HepG2 (cell line): ENCODE results near the gene ALDH2. TPM values are rescaled to one million over a fixed set of nuclear protein-coding genes. Genes with fewer than 3 reads are reported as not detected.

Experiments used
- ATAC-seq: fragments of 200-7000 bp; cut with Tn5 transposase; 3 replicates; pipeline ENCODE4 v1.9.1; 2020; ENCODE audit warnings: mild to moderate bottlenecking, moderate library complexity
- BruUV-seq: library from RNA; stranded (reverse); fragments of 400-500 nt; replicated peaks from 2 replicates; lab custom pipeline; 2021; lab: Mats Ljungman, UMichigan
- CTCF ChIA-PET: fragments of 300-600 bp; formaldehyde crosslinking; extraction: SDS; loops from one replicate; lab custom pipeline; 2021; ENCODE audit warnings: low total read pairs, inconsistent platforms, low intra/inter-chr PET ratio; lab: Yijun Ruan, JAX
- POLR2A ChIA-PET: fragments of 350-600 bp; sonication (Branson Sonifier 250); formaldehyde crosslinking; loops from one replicate; lab custom pipeline; 2020; ENCODE audit warnings: antibody characterized with exemption, inconsistent platforms; lab: Yijun Ruan, JAX
- DNase-seq: peaks from one replicate; pipeline ENCODE4 v3.0.0-alpha.2; 2015; ENCODE audit warnings: low spot score
- FAIRE-seq: peaks from 3 replicates; lab custom pipeline; 2011; peaks lifted over from hg19 to GRCh38; lab: Jason Lieb, UNC
- H2AFZ ChIP-seq: one replicate; pipeline ENCODE4 v1.6.1; 2011; ENCODE audit warnings: low read length, inconsistent platforms
- H3K27ac ChIP-seq: fragments of 300-600 bp; 3 replicates; pipeline ENCODE4 v1.8.0; 2011; ENCODE audit warnings: mixed run types, mild to moderate bottlenecking, mixed read lengths, low read length, inconsistent platforms; ENCODE audit not compliant: insufficient read depth; ENCODE audit errors: extremely low read length
- H3K27me3 ChIP-seq, 2 experiments: fragments of 200-600 bp in 1 of 2; 2 replicates in 1 of 2; 3 replicates in 1 of 2; pipeline versions ENCODE4 v1.6.0 to v1.8.0; 2011; ENCODE audit warnings: low read length in 2 of 2, mild to moderate bottlenecking in 2 of 2, moderate library complexity in 2 of 2, inconsistent platforms in 1 of 2; ENCODE audit not compliant: insufficient read depth in 2 of 2, control insufficient read depth in 1 of 2
- H3K36me3 ChIP-seq, 2 experiments: fragments of 200-600 bp in 1 of 2; replicated peaks in 1 of 2; 2 replicates in 1 of 2; 3 replicates in 1 of 2; pipeline versions ENCODE4 v1.5.1 to v1.8.0; 2011; ENCODE audit warnings: low read length in 2 of 2, inconsistent platforms in 1 of 2; ENCODE audit not compliant: insufficient read depth in 2 of 2, control insufficient read depth in 1 of 2
- H3K4me1 ChIP-seq: 2 replicates; pipeline ENCODE4 v1.5.1; 2012; ENCODE audit warnings: low read length, inconsistent platforms; ENCODE audit not compliant: insufficient read depth
- H3K4me2 ChIP-seq: 2 replicates; pipeline ENCODE4 v1.6.0; 2011; ENCODE audit warnings: low read depth, low read length, inconsistent platforms
- H3K4me3 ChIP-seq, 3 experiments: fragments of 200-600 bp in 1 of 3; sonication (generic), shearing (Covaris generic) in 1 of 3; replicated peaks in 1 of 3; 2 replicates each; pipeline ENCODE4 v1.5.1; 2011 to 2016; ENCODE audit warnings: low read length in 3 of 3, inconsistent platforms in 2 of 3, low read depth in 2 of 3, mild to moderate bottlenecking in 2 of 3, control low read depth in 1 of 3, mixed read lengths in 1 of 3; ENCODE audit not compliant: insufficient read depth in 1 of 3
- H3K79me2 ChIP-seq: one replicate; pipeline ENCODE4 v1.6.1; 2011; ENCODE audit warnings: low read length, inconsistent platforms; ENCODE audit not compliant: insufficient read depth
- H3K9ac ChIP-seq: 2 replicates; pipeline ENCODE4 v1.6.0; 2011; ENCODE audit warnings: mild to moderate bottlenecking, low read depth, low read length, inconsistent platforms; ENCODE audit not compliant: insufficient read depth
- H3K9me3 ChIP-seq: 2 replicates; pipeline ENCODE4 v1.5.1; 2012; ENCODE audit warnings: mild to moderate bottlenecking, low read length
- H4K20me1 ChIP-seq: 2 replicates; pipeline ENCODE4 v1.6.0; 2011; ENCODE audit warnings: inconsistent platforms, mild to moderate bottlenecking, low read length, moderate library complexity; ENCODE audit not compliant: insufficient read depth
- KLF6 ChIP-seq: IDR thresholded peaks from 2 replicates; pipeline ENCODE4 v1.8.0; 2016; ENCODE audit warnings: missing biosample characterization, missing genetic modification reagents
- PLRG1 ChIP-seq: fragments of 450-650 bp; conservative IDR thresholded peaks from 2 replicates; pipeline ENCODE4 v1.6.1; 2016
- ZNF33B ChIP-seq: sonication (generic); formaldehyde crosslinking; IDR thresholded peaks from 2 replicates; pipeline ENCODE4 v1.5.1; 2020; ENCODE audit warnings: mild to moderate bottlenecking, missing genetic modification reagents
- ZNF557 ChIP-seq: sonication (generic); formaldehyde crosslinking; IDR thresholded peaks from 2 replicates; pipeline ENCODE4 v1.4.0; 2020; ENCODE audit warnings: missing genetic modification reagents
- ZNF768 ChIP-seq: sonication (generic); formaldehyde crosslinking; IDR thresholded peaks from 2 replicates; pipeline ENCODE4 v1.4.0; 2020; ENCODE audit warnings: missing genetic modification reagents
- WGBS: methylation state at CpG from one replicate; pipeline ENCODE4 v1.1.6; 2017; ENCODE audit warnings: low lambda C conversion rate; 5-methylcytosine and 5-hydroxymethylcytosine counted together
- in situ Hi-C: cut with HindIII; loops from 2 replicates; pipeline ENCODE4 v1.10.0; 2017; ENCODE audit warnings: low pct_unique_long_range_greater_than_20kb; ENCODE audit not compliant: extremely low pct_ligation_motif_present
- intact Hi-C: fragments of 100-400 bp; cut with micrococcal nuclease; formaldehyde crosslinking; loops from one replicate; pipeline ENCODE4 v1.10.0; 2022; ENCODE audit not compliant: unreplicated experiment
- polyA plus RNA-seq, 8 experiments: library from polyadenylated mRNA; depleted of rRNA in 3 of 8; stranded (reverse) in 7 of 8; unstranded in 1 of 8; fragments of >200 nt; fragmentation: Illumina TruSeq in 4 of 8; extraction: Trizol in 4 of 8; gene quantifications; 2 replicates each; pipeline versions ENCODE4 v1.2.1 to v1.2.3, GENCODE V29; 2011 to 2016; ENCODE audit warnings: low read depth in 4 of 8, missing spikeins in 1 of 8, mixed read lengths in 1 of 8; ENCODE audit not compliant: insufficient read depth in 1 of 8
- total RNA-seq, 5 experiments: library from RNA; depleted of rRNA; stranded (reverse); fragments of >200 nt; fragmentation: Illumina TruSeq; extraction: Trizol; gene quantifications; 2 replicates each; pipeline ENCODE4 v1.2.3, GENCODE V29; 2016; ENCODE audit warnings: low read depth in 1 of 5
- TF ChIP-seq, protein P1 (sequence below): IDR thresholded peaks from 2 replicates; pipeline ENCODE4 v1.6.1; 2016; ENCODE audit warnings: low read depth
- TF ChIP-seq, protein P2 (sequence below): IDR thresholded peaks from 2 replicates; pipeline ENCODE4 v1.6.1; 2016; ENCODE audit warnings: missing compliant biosample characterization, missing genetic modification reagents, borderline replicate concordance
- TF ChIP-seq, protein P3 (sequence below): sonication (generic); formaldehyde crosslinking; IDR thresholded peaks from 2 replicates; pipeline ENCODE4 v1.4.0; 2020; ENCODE audit warnings: missing genetic modification reagents; ENCODE audit errors: not compliant biosample characterization
- TF ChIP-seq, protein P4 (sequence below): sonication (generic); formaldehyde crosslinking; IDR thresholded peaks from 2 replicates; pipeline ENCODE4 v1.4.0; 2020; ENCODE audit warnings: mild to moderate bottlenecking, missing genetic modification reagents
- TF ChIP-seq, protein P5 (sequence below): sonication (generic); formaldehyde crosslinking; IDR thresholded peaks from 2 replicates; pipeline ENCODE4 v1.5.0; 2020; ENCODE audit warnings: mild to moderate bottlenecking, missing genetic modification reagents

ALDH2 gene
- total and polyA plus RNA-seq, 2 of the 13 experiments (the other 11 are each of a cell fraction or from before 2014, with no cell fraction given) = 78.8 to 103 TPM

DNA sequence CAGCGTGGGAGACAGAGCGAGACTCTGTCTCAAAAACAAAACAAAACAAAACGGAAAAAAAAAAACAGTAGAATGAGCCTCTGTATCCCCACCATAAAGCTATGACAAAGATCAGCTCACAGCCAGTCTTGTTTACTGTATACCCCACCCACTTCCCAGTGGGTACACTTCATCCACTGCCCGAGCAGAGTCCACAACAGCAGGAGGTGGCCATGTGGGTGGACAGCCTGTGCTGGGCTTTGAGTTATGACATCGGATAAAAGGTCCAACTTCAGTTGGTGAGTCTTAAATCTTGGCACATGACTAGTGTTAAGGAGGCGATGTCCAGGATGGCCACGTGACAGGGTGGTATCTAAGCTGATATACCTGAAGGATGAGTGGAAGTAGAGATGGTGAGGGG is 40.5 kb downstream of the ALDH2 start (continued):
- TF ChIP-seq, protein P1, sequence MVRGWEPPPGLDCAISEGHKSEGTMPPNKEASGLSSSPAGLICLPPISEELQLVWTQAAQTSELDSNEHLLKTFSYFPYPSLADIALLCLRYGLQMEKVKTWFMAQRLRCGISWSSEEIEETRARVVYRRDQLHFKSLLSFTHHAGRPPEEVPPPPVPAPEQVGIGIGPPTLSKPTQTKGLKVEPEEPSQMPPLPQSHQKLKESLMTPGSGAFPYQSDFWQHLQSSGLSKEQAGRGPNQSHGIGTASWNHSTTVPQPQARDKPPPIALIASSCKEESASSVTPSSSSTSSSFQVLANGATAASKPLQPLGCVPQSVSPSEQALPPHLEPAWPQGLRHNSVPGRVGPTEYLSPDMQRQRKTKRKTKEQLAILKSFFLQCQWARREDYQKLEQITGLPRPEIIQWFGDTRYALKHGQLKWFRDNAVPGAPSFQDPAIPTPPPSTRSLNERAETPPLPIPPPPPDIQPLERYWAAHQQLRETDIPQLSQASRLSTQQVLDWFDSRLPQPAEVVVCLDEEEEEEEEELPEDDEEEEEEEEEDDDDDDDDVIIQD (CRISPR knock-in tag) = peak; percentile 45; the same call in 1 of the 2 replicates
- TF ChIP-seq ZNF33B (CRISPR knock-in tag) = no peak
- TF ChIP-seq, all 625 proteins: peak for 13

DNA sequence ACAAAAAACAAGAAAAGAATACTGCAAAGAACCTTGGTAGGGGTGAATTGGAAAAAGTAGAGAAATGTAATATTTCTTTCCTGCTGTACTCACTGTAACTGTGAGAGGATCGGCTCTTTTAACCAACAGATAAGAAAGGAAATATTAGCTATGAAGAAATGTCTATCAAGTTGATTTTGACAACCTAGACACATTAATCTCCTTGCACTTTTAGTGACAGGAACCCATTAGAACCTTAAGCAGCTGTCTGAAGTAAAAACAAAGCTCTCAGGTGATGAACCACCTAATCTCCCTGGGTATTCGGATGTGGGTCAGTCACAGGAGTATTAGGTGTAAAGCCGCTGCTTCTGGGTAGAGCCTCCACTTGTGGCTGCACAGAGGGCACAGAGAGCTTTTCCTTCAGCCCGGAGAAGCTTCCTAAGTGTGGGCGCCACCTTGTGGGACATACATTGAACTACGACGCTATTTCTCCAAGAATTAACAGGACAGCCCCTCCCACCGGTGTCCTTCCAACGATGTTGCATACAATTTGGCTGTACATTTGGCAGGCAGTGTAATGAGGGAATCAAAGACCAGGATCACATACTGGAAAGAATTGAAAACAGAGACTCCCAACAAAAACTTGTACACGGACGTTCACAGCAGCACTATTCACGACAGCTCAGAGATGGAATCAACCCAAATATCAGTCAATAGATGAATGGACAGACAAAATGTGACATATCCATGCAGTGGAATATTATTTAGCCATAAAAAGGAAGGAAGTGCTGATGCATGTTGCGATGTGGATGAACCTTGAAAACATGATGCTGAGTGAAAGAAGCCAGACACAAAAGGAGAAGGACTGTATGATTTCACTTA is 46.4 kb downstream of the ALDH2 start:
- Histone ChIP-seq H3K79me2 (no peaks in the 10 kb centered on the region), H3K4me3 (no peak overlapping the region), H3K9ac (no peak overlapping the region), H4K20me1 (no peaks in the 10 kb centered on the region), H3K9me3 (no peaks in the 10 kb centered on the region), H3K27ac (no peak overlapping the region), H3K4me1 (peaks cover 23% of the 10 kb centered on the region), H2AFZ (no peak overlapping the region), H3K36me3 (peaks cover 1 to 22% of the 10 kb centered on the region in 2 experiments; a peak in 4 of 5 replicates), H3K27me3 (no peaks in the 10 kb centered on the region), H3K4me2 (no peak overlapping the region)
- in situ Hi-C loops (loop anchor here (10.0 kb wide), 1 partner anchor 58 kb away; no protein-coding TSS in a partner anchor), intact Hi-C loops (loop anchor here (1.0 to 5.0 kb wide), 3 partner anchors 36 to 126 kb away; no protein-coding TSS in a partner anchor)
- ATAC-seq (peak; percentile 93), DNase-seq (peak; percentile 80), FAIRE-seq (peak; percentile 94)
- TSS peak; percentile 37 for BruUV-seq
- WGBS = 24% methylated on average over 13 of the region's 13 CpGs
- ChIA-PET CTCF (interaction anchor here (0.7 to 2.4 kb wide), 2 partner anchors 46 to 60 kb away, joined by 3 to 31 read pairs; partner anchors contain the start of gene ALDH2), POLR2A (interaction anchor here (0.9 to 1.8 kb wide), 6 partner anchors 23 to 128 kb away, joined by 3 to 10 read pairs (median 4); partner anchors contain the start of genes ACAD10, ALDH2, BRAP and MAPKAPK5)
- TF ChIP-seq, protein P2, sequence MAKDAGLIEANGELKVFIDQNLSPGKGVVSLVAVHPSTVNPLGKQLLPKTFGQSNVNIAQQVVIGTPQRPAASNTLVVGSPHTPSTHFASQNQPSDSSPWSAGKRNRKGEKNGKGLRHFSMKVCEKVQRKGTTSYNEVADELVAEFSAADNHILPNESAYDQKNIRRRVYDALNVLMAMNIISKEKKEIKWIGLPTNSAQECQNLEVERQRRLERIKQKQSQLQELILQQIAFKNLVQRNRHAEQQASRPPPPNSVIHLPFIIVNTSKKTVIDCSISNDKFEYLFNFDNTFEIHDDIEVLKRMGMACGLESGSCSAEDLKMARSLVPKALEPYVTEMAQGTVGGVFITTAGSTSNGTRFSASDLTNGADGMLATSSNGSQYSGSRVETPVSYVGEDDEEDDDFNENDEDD (CRISPR knock-in tag) = no peak
- 0 out of 2 replicates have a peak, but pooled peaks have one; percentile 32 for TF ChIP-seq KLF6 (CRISPR knock-in tag)
- TF ChIP-seq ZNF557 (CRISPR knock-in tag) = no peak
- TF ChIP-seq, protein P3, sequence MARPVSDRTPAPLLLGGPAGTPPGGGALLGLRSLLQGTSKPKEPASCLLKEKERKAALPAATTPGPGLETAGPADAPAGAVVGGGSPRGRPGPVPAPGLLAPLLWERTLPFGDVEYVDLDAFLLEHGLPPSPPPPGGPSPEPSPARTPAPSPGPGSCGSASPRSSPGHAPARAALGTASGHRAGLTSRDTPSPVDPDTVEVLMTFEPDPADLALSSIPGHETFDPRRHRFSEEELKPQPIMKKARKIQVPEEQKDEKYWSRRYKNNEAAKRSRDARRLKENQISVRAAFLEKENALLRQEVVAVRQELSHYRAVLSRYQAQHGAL (CRISPR knock-in tag) = no peak
- no peak for TF ChIP-seq ZNF768 (CRISPR knock-in tag)
- TF ChIP-seq, protein P4, sequence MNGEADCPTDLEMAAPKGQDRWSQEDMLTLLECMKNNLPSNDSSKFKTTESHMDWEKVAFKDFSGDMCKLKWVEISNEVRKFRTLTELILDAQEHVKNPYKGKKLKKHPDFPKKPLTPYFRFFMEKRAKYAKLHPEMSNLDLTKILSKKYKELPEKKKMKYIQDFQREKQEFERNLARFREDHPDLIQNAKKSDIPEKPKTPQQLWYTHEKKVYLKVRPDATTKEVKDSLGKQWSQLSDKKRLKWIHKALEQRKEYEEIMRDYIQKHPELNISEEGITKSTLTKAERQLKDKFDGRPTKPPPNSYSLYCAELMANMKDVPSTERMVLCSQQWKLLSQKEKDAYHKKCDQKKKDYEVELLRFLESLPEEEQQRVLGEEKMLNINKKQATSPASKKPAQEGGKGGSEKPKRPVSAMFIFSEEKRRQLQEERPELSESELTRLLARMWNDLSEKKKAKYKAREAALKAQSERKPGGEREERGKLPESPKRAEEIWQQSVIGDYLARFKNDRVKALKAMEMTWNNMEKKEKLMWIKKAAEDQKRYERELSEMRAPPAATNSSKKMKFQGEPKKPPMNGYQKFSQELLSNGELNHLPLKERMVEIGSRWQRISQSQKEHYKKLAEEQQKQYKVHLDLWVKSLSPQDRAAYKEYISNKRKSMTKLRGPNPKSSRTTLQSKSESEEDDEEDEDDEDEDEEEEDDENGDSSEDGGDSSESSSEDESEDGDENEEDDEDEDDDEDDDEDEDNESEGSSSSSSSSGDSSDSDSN (CRISPR knock-in tag) = no peak
- no peak for TF ChIP-seq PLRG1
- TF ChIP-seq, protein P5, sequence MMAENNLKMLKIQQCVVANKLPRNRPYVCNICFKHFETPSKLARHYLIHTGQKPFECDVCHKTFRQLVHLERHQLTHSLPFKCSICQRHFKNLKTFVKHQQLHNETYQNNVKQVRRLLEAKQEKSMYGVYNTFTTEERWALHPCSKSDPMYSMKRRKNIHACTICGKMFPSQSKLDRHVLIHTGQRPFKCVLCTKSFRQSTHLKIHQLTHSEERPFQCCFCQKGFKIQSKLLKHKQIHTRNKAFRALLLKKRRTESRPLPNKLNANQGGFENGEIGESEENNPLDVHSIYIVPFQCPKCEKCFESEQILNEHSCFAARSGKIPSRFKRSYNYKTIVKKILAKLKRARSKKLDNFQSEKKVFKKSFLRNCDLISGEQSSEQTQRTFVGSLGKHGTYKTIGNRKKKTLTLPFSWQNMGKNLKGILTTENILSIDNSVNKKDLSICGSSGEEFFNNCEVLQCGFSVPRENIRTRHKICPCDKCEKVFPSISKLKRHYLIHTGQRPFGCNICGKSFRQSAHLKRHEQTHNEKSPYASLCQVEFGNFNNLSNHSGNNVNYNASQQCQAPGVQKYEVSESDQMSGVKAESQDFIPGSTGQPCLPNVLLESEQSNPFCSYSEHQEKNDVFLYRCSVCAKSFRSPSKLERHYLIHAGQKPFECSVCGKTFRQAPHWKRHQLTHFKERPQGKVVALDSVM (CRISPR knock-in tag) = peak; percentile 25; the same call in 1 of the 2 replicates
